ENCODE data around the gene CAPZB.
"Not testable (repeated sequence)": the region's sequence is repeated elsewhere in the genome, so short reads cannot be mapped to it uniquely, and the experiment has no call there.

CAPZB gene

DNA sequence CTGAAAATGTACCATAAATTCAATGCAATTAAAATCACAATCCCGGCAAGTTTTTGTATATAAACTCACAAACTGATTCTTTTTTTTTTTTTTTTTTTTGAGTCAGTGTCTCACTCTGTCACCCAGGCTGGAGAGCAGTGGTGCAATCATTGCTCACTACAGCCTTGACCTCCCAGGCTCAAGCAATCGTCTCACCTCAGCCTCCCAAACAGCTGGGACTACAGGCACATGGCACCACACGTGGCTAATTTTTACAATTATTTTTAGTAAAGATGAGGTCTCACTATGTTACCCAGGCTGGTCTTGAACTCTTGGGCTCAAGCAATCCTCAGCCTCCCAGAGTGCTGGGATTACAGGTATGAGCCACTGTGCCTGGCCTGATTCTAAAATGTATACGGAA, 12.1 kb upstream of the CAPZB start:
- not testable (repeated sequence) for DNase-seq (ENCODE audit: low read depth)

DNA sequence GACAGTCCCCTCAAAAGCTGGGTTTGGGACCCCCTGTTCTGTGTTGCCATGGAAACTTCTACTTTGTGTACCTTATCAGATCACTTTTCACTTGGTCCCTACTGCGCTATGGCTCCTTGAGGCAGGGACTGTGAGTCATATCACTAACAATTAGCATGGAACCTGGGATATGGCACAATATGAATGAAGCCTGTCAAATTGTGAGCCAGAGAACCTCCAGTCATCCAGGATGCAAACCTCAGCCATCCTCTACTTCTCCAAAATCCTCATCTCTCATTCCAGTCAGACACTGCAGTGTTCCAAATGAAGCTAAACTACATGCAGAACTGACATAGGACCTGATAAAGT, 11.2 kb upstream of the CAPZB start:
- DNase-seq (ENCODE audit: low read depth): no peak

DNA sequence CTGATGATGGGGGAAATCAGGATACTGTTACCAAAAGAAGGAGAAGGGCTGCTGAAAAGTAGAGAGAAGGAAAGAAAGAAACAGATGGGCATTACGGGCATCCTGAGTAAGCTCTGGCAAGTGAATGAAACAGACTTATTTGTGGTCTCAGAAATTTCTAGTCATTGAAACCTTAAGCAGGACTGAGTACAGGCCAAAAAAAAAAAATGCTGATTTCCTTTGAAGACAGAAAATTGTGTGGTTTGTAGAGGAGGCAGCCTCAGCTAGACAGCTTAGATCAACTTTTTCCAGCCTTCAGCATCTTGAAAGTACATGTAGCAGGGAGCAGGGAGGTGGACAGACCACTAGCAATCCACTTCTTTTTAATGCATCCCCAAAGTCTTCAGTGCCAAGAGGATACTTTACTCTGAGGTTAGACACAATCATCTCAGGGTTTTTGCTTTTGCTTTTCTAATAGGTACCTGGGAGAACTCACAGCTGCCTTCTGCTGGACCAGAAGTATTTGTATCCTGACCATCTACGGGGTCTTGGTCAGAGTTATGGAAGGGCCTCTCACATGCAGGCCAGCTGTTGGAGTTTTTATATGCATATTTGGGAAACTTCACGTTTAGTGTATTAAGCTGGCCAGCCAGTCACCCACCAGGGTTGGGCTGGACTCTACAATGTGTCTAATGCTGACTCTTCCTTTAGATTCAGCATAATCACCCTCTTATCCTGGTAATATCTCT, 10.6 kb upstream of the CAPZB start:
- DNase-seq (ENCODE audit: low read depth): no peak

DNA sequence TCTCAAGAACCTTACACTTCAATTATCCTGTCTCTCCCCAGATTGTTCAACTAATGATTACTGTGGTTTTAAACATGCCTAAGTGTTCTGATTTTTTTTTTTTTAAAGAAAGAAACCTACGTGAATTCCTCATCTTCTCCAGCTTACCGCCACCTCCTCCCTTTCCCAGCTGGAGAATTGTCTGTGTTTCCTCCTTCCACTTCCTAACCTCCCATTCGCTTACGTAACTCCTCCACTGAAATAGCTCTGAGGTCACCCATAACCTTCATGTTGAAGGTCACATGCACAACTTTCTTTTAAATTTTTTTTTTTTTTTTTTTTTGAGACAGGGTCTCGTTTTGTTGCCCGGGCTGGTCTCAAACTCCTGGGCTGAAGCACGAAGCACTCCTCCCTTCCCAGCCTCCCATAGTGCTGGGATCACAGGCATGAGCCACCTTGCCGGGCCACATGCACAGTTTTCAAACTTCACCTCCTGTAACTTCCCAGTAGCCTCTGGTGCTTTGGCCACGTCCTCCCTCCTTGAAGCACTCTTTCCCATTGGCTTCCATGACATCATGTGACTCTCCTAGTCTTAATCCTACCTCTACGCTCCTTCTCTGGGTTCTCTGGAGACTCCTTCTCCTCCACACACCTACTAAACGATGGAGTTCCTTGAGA, 9.8 kb upstream of the CAPZB start:
- DNase-seq (ENCODE audit: low read depth): no peak

DNA sequence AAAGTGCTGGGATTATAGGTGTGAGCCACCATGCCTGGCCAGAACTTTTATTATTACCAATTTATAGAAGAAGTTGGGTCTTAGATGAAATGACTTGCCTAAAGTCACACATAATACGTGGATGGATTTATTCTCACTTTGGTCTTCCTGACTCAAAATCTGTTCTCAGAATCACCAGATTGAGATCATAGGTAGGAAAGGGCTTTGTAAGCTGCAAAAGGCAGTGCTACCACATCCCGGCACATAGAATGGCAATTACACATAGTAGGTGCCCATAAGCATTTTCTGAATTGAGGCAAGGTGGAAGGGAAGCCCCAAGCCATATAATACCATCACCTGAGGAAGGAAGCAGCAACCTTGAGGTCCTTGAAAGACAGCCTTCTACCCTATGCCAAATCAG, 8.2 kb upstream of the CAPZB start:
- no peak for DNase-seq (ENCODE audit: low read depth)

DNA sequence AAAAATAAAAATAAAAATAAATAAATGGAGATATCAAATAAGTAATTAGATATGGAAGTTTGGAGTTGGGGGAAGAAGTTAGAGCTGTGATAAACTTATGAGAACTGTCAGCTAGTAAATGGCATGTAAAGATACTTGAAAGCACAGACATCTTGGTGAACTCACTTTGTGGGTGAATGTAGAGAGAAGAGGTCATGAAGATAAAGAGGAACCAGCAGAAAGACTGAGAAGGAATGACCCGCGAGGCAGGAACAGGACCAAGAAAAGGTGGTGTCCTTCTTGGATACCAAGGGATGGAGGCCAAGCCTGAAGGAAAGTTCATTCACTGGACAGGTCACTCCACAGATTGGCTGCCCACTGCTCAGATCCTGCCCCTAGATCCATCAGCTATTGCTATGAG, 4.7 kb upstream of the CAPZB start:
- no peak for DNase-seq (ENCODE audit: low read depth)

DNA sequence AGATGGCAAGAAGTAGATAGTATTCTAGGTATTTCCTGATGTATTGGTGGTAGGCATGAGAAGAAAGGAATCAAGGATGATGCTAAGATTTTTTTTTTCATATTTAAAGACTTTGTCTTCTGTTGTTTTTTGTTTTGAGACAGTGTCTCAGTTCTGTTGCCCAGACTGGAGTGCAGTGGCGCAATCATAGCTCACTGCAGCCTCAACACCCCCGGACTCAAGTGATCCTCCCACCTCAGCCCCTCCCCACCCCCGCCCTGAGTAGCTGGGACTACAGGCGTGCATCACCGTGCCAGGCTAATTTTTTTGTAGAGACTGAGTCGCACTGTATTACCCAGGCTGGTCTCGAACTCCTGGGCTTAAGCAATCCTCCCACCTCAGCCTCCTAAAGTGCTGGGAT, 2.8 kb upstream of the CAPZB start:
- DNase-seq (ENCODE audit: low read depth): no peak

DNA sequence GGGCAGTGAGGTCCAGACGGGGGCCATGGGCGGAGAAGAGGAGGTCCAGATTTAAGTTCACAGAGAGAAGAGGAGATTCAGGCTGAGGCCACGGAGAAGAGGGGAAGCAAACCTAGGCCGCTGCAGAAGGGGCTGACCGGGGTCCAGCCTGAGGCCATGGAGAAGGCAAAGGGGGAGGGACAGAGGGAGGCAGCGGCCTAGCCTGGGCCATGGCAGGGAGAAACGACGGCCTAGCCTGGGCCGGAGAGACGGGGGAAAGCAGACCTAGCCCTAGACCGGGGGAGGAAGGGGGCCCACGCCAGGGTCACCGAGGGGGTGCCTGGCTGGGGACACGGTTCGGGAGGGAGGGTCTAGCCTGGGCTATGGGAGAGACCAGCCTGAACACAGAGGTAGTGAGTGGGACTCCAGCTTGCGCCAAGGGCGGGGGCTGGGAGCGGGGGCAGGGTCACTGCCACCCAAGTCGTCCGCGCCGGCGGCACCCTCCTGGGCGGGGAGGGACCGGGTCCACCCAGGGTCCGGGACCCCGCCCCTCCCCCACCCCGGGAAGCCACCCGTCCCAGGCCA, 459 bp downstream of the CAPZB start:
- DNase-seq (ENCODE audit: low read depth): peak; percentile 54

DNA sequence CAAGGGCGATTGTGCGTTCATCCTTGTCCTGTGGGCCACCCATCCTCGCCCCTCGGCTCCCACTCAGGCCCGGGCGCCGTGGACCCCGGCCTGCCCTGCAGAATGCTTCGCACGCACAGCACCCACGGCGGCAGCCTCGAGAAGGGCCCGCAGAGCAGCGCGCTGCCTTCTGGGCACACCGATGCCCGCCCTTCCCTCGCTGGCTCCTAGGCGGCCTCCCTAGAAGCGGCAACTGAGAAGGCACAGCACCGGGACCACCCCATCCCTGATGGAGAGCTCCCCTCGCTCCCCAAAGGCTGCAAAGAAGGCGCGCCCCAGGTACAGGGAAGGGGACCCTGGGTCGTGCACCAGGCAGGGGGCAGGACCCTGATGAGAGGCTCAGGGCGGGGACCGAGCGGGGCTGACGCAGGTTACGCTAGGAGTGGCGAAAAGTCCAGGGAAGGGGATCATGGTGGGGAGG, 971 bp downstream of the CAPZB start:
- peak; percentile 24 for DNase-seq (ENCODE audit: low read depth)

DNA sequence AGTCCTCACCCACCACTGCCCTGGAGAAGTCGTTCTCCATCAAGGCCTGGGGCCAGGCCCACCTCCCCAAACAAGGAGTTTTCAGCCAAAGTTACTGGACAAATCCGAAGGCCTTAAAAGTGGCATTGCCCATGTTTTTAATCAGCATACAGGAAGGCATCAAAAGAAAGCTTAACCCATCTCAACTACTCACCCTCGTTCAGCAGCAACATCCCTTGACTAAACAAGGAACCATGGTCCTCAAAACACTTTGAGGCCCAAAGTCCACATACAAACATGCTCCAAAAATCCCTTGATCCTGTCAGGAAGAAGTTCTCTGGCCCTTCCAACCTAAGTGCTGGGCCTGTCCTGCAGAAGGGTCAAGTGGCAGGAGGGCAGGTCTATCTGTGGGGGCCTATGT, 1.6 kb downstream of the CAPZB start:
- no peak for DNase-seq (ENCODE audit: low read depth)

DNA sequence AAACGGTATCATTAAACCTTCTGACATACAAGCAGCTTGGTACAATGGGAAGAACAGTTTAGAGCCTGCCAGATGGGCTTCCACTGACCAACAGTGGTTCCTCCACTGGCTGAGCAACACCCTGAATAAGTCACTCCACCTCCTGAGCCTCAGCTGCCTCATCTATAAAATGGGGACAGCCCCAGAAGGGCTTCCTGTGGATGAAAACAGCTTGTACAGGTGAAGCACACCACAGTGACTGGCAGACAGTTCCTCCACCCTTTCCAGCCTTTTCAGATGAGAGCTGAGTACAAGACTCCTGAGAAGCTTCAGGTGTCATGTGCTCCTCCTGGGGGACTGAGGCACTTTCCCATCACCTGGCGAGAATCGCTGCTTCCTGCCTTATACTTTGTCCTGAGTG, 2.1 kb downstream of the CAPZB start:
- no peak for DNase-seq (ENCODE audit: low read depth)

DNA sequence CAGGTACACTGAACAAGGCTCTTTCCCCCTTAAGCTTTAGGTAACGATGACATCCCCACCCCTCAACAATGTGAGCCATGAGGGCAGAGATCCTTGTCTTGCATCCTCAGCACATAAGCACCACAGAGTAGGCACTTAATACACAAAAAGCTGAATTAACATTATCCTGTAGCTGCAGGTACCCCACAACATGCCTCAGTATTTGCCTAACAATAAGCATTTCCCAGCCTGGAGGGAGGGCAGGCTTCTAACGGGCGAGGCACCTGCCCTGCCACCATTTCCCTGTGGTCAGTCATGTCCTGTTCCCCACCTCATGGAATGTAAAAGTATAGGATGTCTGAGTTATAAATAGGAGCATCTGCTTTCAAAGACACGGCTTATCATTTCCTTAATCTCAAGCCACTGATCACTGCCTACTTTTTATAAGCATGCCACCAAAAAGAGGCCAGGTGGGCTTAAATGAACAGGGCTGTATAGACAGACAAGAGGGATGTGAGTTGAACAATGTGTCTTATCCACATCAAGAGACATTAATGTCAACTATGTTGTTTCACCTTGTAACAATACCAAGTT, 3.4 kb downstream of the CAPZB start:
- no peak for DNase-seq (ENCODE audit: low read depth)

DNA sequence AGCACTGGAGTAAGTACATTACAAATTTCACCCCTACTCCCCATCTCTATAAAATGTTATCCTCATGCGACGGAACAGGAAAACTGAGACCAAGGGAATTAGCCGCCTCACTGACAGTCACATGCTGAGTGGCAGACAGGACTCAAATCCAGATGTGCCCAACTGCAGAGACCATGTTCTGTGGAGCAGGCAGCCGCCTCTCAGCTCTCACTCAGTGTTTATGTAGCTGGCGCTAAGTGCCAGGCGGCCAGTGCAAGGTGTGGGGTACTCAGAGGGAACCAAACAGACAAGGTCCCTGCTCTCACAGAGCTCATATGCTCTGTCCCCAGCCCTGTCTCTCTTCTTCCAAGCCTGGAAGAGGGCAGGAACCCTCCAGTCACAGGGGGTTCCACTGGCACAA, 5.1 kb downstream of the CAPZB start:
- DNase-seq (ENCODE audit: low read depth): no peak

DNA sequence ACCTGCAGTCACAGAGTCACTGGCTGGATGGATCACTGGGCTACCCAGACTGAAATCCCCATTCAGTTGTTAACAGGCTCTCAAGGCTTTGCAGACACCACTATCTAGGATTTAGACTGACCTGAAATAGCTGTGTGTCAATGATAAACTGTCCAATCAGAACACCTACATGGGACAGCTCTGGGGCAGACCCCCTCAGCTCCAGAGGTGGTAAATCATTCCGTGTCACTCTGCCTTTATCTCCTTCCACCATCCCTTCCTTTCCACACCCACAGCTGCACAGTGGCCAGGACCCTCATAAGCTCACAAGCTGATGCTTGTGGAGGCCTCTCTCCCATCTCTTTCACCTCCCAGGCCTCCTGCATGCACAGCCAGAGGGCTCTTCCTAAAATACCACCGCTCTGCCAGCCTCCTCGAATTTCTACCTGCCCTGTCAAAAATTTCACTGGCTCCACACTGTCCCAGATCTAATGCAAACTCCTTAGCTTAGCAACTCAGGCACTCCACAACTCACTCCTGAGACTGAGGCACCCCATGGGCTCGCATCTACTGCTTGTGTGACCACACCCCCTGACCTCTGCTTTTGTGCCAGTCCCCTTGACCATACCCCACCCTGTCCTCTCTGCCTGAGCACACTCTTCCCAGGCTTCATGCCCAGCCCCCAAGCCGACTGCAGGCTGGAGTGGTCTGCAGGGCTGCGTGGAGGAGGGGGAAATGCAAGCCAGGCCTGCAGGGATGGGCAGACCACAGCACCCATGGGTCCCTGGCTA, 5.8 kb downstream of the CAPZB start:
- no peak for DNase-seq (ENCODE audit: low read depth)

DNA sequence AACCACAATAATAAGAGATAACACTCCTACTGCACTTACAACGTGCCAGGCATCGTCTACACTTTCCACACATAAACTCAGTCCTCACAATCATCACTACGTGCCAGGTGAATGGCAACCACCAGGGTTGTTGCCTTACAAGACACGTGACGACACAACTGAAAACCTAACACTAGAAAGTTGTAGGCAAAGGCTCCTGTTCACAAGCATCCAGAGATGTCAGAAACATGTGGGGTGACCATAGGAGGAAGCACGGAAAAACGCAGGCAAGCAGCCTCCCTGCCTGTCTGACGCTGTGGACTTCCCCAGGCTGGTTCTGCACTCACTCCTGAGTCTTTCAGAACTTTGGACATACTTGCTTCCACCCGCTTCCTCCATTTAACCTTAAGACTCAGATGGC, 7.0 kb downstream of the CAPZB start:
- DNase-seq (ENCODE audit: low read depth): no peak

DNA sequence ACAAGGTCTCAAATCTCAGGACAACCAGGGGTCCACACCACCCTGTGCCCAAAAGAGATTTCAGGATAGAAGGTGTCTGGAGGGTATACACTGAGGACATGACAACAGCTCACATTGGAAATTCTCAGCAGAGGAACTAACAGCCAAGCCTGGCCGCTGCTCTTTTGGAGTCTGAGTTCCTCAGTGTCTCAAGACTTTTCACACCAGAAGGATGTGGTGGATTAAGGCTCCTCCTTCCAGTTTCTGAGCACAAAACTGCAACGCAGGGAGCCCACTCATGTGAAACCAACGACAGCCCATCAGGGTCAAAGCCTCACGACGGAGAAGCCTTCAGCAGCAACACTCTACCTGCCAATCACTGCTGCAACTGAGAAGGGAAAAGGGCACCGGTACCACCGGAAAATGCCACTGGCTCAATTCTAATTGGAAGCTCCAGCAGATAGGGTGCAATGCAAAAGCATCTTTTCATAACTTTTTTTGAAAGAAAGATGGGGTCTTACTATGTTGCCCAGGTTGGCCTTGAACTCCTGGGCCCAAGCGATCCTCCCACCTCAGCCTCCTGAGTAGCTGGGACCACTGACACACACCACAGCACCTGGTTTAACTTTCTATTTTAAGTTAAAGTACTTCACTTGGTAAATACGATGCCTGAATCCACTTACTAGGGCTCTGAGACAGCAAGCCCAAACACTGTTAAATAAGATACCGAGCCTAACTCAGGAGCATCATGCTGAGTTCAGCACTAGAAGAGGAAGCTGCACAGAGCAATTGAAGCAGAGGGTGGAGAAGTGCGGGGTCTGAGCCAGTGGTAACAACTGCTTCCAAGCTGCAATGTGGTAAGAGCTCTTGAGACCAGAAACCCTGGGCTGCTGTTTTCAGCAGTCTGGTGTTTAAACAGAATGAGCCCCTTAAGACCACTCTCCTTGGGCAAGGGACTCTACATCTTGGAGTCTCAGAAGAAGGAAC, 7.8 kb downstream of the CAPZB start:
- DNase-seq (ENCODE audit: low read depth): no peak

DNA sequence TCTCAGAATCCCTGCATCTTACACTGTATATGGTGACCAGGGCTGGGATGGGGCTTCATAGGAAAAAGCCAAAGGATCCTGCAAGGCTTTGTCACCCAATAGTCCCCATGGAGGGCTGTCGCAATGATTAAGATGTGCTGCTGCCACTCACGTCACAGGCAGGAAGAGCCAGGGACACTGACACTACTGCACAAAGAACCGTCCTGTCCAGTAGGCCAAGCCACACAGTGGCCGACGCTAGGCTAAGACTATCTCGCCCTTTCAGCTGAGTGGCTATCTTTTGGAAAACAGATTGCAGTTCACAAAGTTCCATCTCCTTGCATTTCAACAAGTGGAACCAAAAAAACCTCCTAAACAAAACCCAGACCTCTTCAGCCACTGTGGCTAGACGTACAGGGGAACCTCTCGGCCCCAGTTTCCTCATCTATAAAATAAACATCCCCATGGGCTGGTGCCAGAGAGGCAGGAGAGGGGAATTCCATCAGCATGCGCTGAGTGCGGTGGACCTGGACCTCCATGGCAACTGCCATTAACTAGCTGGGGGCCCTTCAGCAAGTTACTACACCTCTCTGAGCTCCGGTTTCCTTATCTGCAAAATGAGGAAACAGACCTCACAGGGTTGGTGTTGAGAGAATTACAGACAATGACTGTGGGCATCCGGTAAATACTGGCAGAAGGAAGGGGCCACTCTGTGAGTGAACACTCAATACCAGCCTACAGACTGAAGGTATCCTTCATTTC, 8.7 kb downstream of the CAPZB start:
- no peak for DNase-seq (ENCODE audit: low read depth)

DNA sequence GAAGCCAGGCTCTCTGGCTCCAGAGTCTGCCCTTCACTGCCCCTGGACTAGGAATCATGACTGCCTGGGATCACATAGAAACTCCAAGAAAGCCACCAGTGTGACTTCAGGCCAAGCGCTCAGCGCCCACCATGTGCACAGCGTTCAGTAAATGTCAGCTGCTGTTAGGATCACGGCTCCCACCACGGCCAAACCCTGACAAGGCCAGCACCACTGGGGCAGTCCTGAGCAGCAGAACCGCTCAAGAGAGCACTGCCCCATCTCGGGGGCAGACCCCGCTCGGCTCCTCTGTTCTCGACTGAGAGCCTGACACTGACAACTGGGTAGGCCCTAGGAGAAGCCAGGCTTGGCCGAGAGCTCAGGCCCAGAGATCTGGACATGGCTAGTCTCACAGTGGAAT, 10.0 kb downstream of the CAPZB start:
- DNase-seq (ENCODE audit: low read depth): no peak

DNA sequence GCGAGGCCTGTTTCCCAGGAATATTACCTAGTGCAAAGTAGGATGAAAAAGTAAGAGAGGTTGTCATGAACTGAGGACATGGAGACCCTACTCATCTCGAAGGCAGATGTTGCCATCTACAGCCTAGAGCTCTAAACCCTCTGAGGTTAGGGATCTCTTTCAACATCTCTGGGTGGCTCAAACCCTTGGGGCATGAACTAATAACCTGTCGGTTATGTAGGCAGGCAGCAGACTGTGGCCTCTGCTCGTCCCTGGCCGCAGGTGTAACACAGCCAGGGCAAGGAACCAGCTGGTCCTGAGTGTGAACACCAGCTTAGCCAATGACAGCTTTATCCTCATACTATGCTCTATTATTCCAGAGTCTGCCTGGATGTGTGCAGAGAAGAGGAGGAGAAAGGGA, 13.2 kb downstream of the CAPZB start:
- DNase-seq (ENCODE audit: low read depth): no peak

DNA sequence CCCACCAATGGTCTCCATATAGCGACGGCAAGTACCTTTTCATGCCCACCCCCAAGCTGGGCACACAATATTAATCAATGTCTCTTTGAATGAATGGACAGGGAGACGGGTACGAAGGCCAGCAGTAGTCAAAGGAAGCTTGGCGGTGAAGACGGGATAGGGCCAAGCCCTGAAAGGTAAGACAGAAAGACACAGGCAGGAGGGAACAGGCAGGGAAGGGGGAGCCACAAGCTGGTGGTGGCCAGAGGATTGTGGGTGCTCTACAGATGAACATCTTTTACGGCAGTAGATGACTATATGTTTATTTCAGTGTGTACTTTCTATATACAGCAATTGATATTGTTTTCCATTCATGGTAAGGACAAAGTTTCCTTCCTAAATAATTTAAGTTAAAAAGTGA, 16.3 kb downstream of the CAPZB start:
- no peak for DNase-seq (ENCODE audit: low read depth)

All from ELR (cell line).